Measurements from ENCODE around the gene MTFR2.

MTFR2 gene

DNA sequence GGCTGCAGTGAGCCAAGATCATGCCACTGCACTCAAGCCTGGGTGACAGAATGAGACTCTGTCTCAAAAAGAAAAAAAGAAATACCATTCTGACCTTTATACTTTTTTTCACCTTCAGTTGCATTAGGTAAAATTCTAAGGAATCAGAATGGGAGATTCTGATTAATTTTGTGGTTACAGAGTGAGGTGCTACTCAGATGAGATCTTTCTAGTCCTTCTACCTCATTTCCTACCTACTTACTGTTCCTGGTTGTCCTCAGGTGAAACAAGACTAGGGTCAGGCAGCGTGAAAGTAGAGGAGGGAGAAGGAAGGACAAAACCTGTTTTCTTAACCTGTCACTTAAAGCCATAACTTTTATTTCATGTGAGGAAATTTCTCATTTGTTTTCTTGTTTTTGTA is 63.7 kb downstream of the MTFR2 start:
- no peaks in the 10 kb centered on the region for H3K36me3 ChIP-seq (ENCODE audit: control insufficient read depth in 2 of 2, insufficient read depth in 1 of 2, low read length in 2 of 2)
- CTCF ChIA-PET: no interaction called here
- no peak overlapping the region for H3K27ac ChIP-seq (ENCODE audit: extremely low read depth, low read depth, low read length)
- POLR2A ChIA-PET: no interaction called here
- no peaks in the 10 kb centered on the region for H3K4me1 ChIP-seq (ENCODE audit: control insufficient read depth, insufficient read depth, low read length)
- H3K9me3 ChIP-seq (ENCODE audit: control insufficient read depth, insufficient read depth, low read depth, low read length): no peaks in the 10 kb centered on the region
- TF ChIP-seq ZNF221 (tag by site-specific recombination; IDR thresholded peaks at IDR 0.05; ENCODE audit: borderline replicate concordance): no peak
- TF ChIP-seq, protein P1, sequence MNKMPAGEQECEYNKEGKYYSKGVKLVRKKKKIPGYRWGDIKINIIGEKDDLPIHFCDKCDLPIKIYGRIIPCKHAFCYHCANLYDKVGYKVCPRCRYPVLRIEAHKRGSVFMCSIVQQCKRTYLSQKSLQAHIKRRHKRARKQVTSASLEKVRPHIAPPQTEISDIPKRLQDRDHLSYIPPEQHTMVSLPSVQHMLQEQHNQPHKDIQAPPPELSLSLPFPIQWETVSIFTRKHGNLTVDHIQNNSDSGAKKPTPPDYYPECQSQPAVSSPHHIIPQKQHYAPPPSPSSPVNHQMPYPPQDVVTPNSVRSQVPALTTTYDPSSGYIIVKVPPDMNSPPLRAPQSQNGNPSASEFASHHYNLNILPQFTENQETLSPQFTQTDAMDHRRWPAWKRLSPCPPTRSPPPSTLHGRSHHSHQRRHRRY (tag by site-specific recombination; IDR thresholded peaks at IDR 0.05): no peak
- no peak for TF ChIP-seq GFI1B (tag by site-specific recombination; IDR thresholded peaks at IDR 0.05)
- no peak for TF ChIP-seq SP2 (tag by site-specific recombination; IDR thresholded peaks at IDR 0.05)
- no peak for TF ChIP-seq ZNF549 (tag by site-specific recombination; IDR thresholded peaks at IDR 0.05)
- TF ChIP-seq ZNF529 (tag by site-specific recombination; IDR thresholded peaks at IDR 0.05; ENCODE audit: insufficient replicate concordance): no peak
- no peak for TF ChIP-seq HOXC10 (CRISPR knock-in tag; IDR thresholded peaks at IDR 0.05)
- TF ChIP-seq KLF16 (tag by site-specific recombination; IDR thresholded peaks at IDR 0.05): no peak
- no peak for TF ChIP-seq ZNF324 (tag by site-specific recombination; IDR thresholded peaks at IDR 0.05)
- TF ChIP-seq, protein P2, sequence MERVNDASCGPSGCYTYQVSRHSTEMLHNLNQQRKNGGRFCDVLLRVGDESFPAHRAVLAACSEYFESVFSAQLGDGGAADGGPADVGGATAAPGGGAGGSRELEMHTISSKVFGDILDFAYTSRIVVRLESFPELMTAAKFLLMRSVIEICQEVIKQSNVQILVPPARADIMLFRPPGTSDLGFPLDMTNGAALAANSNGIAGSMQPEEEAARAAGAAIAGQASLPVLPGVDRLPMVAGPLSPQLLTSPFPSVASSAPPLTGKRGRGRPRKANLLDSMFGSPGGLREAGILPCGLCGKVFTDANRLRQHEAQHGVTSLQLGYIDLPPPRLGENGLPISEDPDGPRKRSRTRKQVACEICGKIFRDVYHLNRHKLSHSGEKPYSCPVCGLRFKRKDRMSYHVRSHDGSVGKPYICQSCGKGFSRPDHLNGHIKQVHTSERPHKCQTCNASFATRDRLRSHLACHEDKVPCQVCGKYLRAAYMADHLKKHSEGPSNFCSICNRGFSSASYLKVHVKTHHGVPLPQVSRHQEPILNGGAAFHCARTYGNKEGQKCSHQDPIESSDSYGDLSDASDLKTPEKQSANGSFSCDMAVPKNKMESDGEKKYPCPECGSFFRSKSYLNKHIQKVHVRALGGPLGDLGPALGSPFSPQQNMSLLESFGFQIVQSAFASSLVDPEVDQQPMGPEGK (tag by site-specific recombination; IDR thresholded peaks at IDR 0.05): no peak
- TF ChIP-seq KLF1 (tag by site-specific recombination; IDR thresholded peaks at IDR 0.05): no peak
- no peak for TF ChIP-seq ZEB2 (tag by site-specific recombination; IDR thresholded peaks at IDR 0.05)
- TF ChIP-seq ZNF518A (tag by site-specific recombination; conservative IDR thresholded peaks at IDR 0.05; ENCODE audit: low read depth): no peak
- no peak for TF ChIP-seq ZBTB8A (tag by site-specific recombination; IDR thresholded peaks at IDR 0.05)
- no peak for TF ChIP-seq ZNF121 (tag by site-specific recombination; IDR thresholded peaks at IDR 0.05)
- no peak for TF ChIP-seq FEZF1 (tag by site-specific recombination; IDR thresholded peaks at IDR 0.05)
- TF ChIP-seq ZNF830 (tag by site-specific recombination; IDR thresholded peaks at IDR 0.05; ENCODE audit: low read depth): no peak
- no peak for TF ChIP-seq ZNF626 (tag by site-specific recombination; IDR thresholded peaks at IDR 0.05)
- H3K4me3 ChIP-seq (ENCODE audit: low read depth, low read length): no peak overlapping the region

- H3K9me3 ChIP-seq (ENCODE audit: control insufficient read depth, insufficient read depth, low read depth, low read length): no peaks in the 10 kb centered on the region
- ChIA-PET POLR2A (no interaction called here), CTCF (no interaction called here)
- no peak overlapping the region for H3K27ac ChIP-seq (ENCODE audit: extremely low read depth, low read depth, low read length)
- no peaks in the 10 kb centered on the region for H3K36me3 ChIP-seq (ENCODE audit: control insufficient read depth in 2 of 2, insufficient read depth in 1 of 2, low read length in 2 of 2)
- no peaks in the 10 kb centered on the region for H3K4me1 ChIP-seq (ENCODE audit: control insufficient read depth, insufficient read depth, low read length)
- no peak overlapping the region for H3K4me3 ChIP-seq (ENCODE audit: low read depth, low read length)
- TF ChIP-seq ZNF274 (IDR thresholded peaks at IDR 0.05; ENCODE audit: low read length): no peak
- TF ChIP-seq ZNF274 (tag by site-specific recombination; IDR thresholded peaks at IDR 0.05; ENCODE audit: borderline replicate concordance): no peak
- TF ChIP-seq ZNF692 (tag by site-specific recombination; IDR thresholded peaks at IDR 0.05): no peak
- TF ChIP-seq ZNF776 (tag by site-specific recombination; IDR thresholded peaks at IDR 0.05; ENCODE audit: borderline replicate concordance): no peak
- TF ChIP-seq ZNF514 (tag by site-specific recombination; IDR thresholded peaks at IDR 0.05): no peak
- no peak for TF ChIP-seq ZNF184 (tag by site-specific recombination; IDR thresholded peaks at IDR 0.05)
- no peak for TF ChIP-seq ZNF704 (tag by site-specific recombination; IDR thresholded peaks at IDR 0.05)
- no peak for TF ChIP-seq ZNF837 (tag by site-specific recombination; IDR thresholded peaks at IDR 0.05)
- no peak for TF ChIP-seq PRDM1 (tag by site-specific recombination; IDR thresholded peaks at IDR 0.05)
- TF ChIP-seq OSR2 (tag by site-specific recombination; IDR thresholded peaks at IDR 0.05): no peak
These were observed 65.4 kb downstream of the MTFR2 start for GRCh38 chr6:136184738-136185137.
